ENCODE measurements around the gene THAP12.

Gene THAP12

DNA sequence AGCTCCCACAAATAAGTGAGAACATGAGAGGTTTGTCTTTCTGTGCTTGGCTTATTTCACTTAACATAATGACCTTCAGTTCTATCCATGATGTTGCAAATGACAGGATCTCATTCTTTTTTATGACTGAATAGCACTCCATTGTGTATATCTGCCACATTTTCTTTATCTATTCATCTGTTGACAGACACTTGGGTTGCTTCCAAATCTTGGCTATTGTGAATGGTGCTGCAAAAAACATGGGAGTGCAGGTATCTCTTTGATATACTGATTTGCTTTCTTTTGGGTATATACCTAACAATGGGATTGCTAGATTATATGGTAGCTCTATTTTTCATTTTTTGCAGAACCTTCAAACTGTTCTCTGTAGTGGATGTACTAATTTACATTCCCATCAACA lies 13.5 kb upstream of the THAP12 start:
- in situ Hi-C loops (cut with HindIII; ENCODE audit: low sequenced_read_pairs) = no loop called here
- TF ChIP-seq CTCF (IDR thresholded peaks at IDR 0.05; ENCODE audit: low read depth, low read length) = no peak
- H3K4me3 ChIP-seq (ENCODE audit: low read depth, low read length) = no peak overlapping the region
- DNase-seq (ENCODE audit: low read depth, low spot score) = no peak

DNA sequence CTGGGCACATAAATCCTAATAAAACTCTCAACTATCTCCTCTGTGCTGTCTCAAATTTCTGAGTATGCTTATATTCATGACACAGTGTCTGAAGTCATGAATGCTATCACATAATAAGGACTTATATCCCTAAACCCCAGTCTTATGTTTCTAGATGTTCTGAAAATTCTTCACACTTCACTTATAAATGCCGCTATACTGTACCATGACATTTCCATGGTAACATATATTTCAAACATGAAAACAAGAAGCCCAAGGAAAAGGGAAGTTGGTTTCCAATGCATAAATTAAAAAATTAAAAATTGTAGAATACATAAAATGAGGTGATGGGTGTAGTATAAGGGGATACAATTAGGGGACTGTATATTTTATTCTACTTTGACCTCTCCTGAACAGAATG lies 11.9 kb upstream of the THAP12 start:
- in situ Hi-C loops (cut with HindIII; ENCODE audit: low sequenced_read_pairs) = no loop called here
- H3K4me3 ChIP-seq (ENCODE audit: low read depth, low read length) = no peak overlapping the region
- no peak for DNase-seq (ENCODE audit: low read depth, low spot score)
- no peak for TF ChIP-seq CTCF (IDR thresholded peaks at IDR 0.05; ENCODE audit: low read depth, low read length)

- no peak for DNase-seq (ENCODE audit: low read depth, low spot score)
- no peak for TF ChIP-seq CTCF (IDR thresholded peaks at IDR 0.05; ENCODE audit: low read depth, low read length)
- in situ Hi-C loops (cut with HindIII; ENCODE audit: low sequenced_read_pairs) = no loop called here
These were observed 11.0 kb upstream of the THAP12 start for GRCh38 chr11:76391811-76392475.

DNA sequence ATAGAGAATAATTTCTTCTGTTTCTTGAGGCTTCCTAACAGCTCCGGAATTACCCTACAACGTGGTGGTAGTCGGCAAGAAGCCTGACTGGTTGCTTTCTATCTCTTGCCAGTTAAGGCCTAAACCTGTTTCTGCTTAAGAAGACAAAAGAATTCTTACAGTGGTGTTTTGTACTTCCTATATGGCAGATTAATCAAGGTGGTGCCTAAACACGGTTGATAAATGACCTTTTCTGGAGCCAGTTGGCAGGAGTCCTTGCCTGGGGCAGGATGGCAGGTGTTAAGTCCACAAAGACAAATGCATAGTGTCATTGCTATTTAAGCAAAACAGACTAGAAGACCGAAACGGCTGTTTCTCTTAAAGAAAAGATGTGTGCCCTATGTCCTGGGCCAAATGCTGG lies 10.1 kb upstream of the THAP12 start:
- DNase-seq (ENCODE audit: low read depth, low spot score) = peak; percentile 1
- H3K4me3 ChIP-seq (ENCODE audit: low read depth, low read length) = no peak overlapping the region
- TF ChIP-seq CTCF (IDR thresholded peaks at IDR 0.05; ENCODE audit: low read depth, low read length) = no peak
- in situ Hi-C loops (cut with HindIII; ENCODE audit: low sequenced_read_pairs) = no loop called here

More at GRCh38 chr11:76391811-76392475, 11.0 kb upstream of the THAP12 start:
- no peak overlapping the region for H3K4me3 ChIP-seq (ENCODE audit: low read depth, low read length)

- in situ Hi-C loops (cut with HindIII; ENCODE audit: low sequenced_read_pairs) = no loop called here
These were observed 7.5 kb upstream of the THAP12 start for GRCh38 chr11:76388408-76388807.

DNA sequence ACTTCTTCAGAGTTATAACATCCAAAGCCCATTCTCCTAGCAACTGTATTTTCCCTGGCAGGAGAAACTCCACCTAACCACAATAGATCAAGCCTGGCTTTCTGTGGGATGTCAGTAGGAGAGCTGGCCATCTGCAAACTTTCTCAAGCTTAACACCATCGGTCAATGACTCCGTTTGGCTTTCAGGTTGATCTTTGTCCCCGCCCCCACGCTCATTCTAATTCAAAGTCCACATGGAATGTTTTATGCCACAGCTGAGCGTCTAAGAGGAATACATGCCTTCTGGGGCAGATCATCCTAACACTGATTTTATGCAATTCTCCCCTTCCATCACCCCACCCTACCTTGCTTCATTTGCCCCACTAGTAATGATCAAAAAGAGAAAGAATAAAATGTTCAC lies 5.0 kb upstream of the THAP12 start:
- no peak for TF ChIP-seq CTCF (IDR thresholded peaks at IDR 0.05; ENCODE audit: low read depth, low read length)
- in situ Hi-C loops (cut with HindIII; ENCODE audit: low sequenced_read_pairs) = no loop called here
- DNase-seq (ENCODE audit: low read depth, low spot score) = peak; percentile 37
- no peak overlapping the region for H3K4me3 ChIP-seq (ENCODE audit: low read depth, low read length)

More at GRCh38 chr11:76388408-76388807, 7.5 kb upstream of the THAP12 start:
- DNase-seq (ENCODE audit: low read depth, low spot score) = no peak
- no peak for TF ChIP-seq CTCF (IDR thresholded peaks at IDR 0.05; ENCODE audit: low read depth, low read length)
- no peak overlapping the region for H3K4me3 ChIP-seq (ENCODE audit: low read depth, low read length)

Data from astrocyte of the spinal cord (primary cell).